GM03348 (cell line): ENCODE data around the gene TRIM31.
"Not testable (repeated sequence)": the region's sequence is repeated elsewhere in the genome, so short reads cannot be mapped to it uniquely, and the experiment has no call there.

Experiments used
- DNase-seq: peaks from one replicate; pipeline ENCODE4 v3.0.0; 2012; ENCODE audit warnings: low spot score

Gene TRIM31

GRCh38 chr6:30149858-30150550, 37.1 kb upstream of the TRIM31 start:
- DNase-seq: no peak

DNA sequence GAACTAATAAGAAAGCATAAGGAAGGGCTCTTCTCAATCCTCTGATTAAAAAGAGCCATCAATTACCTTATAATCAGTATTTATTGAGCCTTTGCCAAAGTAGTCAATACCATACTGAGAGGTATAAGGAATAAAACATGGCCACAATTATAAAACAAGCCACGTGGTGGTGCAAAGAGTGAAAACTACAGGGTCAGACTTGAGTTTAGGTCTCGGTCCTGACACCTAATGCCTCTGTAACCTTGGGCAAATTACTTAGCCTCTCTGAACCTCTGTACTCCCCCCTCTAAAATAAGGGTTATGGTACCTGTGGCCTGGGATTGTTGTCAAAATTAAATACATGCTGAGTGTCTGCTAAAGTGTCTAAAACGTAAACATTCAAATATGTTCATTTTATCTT, 36.3 kb upstream of the TRIM31 start:
- DNase-seq: no peak

DNA sequence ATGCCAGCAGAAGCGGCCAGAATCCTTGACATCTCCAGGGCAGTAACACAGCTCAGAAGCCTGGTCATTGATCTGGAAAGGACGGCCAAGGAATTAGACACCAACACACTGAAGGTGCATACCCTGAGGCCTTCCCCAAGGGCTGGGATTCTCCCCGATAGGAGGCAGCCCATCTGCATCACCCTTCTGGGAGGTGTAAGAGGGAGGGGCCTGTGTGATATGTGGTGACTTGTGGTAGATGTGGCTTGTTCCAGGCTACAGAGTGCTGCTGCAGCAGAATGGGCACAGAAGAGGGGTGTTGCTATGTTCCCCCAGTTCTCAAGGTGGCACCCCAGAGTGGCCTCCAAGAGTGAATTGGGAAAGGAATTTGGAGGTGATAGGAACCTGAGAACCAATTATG, 34.2 kb upstream of the TRIM31 start:
- no peak for DNase-seq

GRCh38 chr6:30145818-30146217, 32.9 kb upstream of the TRIM31 start:
- DNase-seq: no peak

- DNase-seq: no peak
Measured at GRCh38 chr6:30144811-30145210, 31.9 kb upstream of the TRIM31 start.

DNA sequence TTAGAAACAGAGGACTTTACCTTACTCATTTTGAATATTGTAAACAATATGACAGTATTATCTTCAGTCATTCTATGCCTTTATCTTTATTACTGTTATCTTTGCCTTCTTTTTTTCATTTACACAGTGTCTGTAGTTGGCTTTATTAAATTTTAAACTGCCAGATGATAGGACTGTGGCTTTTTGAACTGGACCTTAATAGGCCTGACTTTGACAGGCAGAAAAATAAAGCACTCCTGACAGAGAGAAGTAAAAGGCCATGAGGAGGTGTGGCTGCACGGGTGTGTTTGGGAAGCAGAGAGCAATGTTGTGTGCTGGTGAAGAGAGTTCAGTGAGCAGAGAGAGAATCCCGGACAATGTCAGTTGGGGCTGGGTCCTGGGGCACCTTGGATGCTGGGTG, 30.9 kb upstream of the TRIM31 start:
- no peak for DNase-seq

- DNase-seq: no peak
Measured at GRCh38 chr6:30142665-30143064, 29.8 kb upstream of the TRIM31 start.

DNA sequence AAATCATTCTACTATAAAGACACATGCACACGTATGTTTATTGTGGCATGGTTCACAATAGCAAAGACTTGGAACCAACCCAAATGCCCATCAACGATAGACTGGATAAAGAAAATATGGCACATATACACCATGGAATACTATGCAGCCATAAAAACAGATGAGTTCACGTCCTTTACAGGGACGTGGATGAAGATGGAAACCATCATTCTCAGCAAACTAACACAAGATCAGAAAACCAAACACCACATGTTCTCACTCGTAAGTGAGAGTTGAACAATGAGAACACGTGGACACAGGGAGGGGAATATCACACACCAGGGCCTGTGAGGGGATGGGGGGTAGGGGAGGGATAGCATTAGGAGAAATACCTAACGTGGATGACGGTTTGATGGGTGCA, 27.4 kb upstream of the TRIM31 start:
- not testable (repeated sequence) for DNase-seq

DNA sequence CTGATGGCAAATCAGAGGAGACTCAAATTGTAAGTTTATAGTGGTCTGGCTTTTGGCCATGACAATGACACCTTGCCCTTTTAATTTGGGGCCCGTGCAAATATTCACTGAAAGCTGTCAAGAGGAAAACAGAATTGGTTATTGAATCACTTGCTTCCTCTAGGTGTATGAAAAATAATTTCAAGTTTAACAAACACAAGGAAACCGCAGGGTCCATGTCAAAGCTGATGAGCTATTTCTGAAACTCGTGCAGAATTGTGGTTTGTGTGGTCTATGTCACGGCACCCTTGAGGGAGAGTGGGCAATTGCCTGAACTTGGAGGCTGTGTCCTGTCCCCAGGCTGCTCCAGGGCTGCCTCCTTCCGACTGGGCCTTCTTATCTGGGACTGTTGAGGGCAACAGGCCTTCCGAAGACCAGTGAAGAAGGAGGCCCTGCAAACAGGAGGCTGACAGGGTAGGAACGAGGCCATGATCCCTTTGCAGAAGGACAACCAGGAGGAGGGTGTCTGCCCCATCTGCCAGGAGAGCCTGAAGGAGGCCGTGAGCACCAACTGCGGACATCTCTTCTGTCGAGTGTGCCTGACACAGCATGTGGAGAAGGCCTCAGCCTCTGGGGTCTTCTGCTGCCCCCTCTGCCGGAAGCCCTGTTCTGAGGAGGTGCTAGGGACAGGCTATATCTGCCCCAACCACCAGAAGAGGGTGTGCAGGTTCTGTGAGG, 23.8 kb upstream of the TRIM31 start:
- DNase-seq: no peak

DNA sequence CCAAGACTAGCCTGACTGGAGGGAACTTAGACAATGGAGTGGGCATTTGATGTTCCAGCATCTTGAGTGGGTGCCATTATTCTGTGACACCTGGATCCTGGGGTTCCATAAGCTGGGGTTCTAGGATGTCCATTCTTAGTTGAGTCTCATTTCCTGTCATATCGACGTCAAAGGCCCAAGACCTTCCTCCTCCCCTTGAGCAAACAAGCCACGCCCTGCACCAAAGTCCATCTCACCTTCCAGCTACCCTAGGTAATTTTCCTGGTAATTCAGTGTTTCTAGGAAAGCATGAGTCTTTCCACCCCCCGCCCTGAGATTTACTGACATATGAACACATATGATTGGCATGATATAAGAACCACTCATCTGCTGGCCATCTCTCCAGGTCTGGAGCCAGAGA, 22.9 kb upstream of the TRIM31 start, which contains the start of gene TRIM40:
Gene TRIM40, plus strand, starts transcription at position 384 of the 400 bp plus-strand sequence. CDS start 897 bp downstream, outside the sequence.
- DNase-seq: no peak

- DNase-seq: no peak
Measured at GRCh38 chr6:30135147-30135546, 22.3 kb upstream of the TRIM31 start.

DNA sequence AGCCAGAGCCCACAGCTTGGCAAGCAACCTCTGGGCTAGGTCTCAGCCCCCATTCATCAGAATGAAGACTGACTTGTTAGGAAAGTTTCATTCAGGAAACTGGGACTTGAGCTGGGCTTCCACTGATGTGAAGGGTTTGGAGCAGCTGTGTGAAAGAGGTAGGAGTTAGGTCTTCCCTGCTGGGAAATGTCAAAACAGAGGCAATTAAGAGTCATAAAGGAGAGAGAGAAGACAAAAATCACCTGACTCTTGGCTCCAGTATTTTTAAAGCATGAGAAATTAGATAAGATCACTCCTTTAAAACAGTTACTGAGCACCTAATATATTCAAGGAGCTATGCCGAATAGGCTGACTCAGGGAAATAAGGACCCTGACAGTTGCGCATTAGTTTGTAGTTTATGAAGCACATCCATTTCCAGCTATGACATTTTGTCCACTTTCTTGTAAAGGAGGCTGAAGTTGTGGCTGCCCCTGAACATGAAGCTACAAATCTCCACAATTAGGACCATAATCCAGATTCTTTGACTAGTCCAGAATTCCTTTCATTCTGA, 19.1 kb upstream of the TRIM31 start:
- no peak for DNase-seq

- peak; percentile 89 for DNase-seq
Measured at GRCh38 chr6:30130887-30131862, 18.3 kb upstream of the TRIM31 start.

GRCh38 chr6:30130179-30130679, 17.3 kb upstream of the TRIM31 start:
- no peak for DNase-seq

DNA sequence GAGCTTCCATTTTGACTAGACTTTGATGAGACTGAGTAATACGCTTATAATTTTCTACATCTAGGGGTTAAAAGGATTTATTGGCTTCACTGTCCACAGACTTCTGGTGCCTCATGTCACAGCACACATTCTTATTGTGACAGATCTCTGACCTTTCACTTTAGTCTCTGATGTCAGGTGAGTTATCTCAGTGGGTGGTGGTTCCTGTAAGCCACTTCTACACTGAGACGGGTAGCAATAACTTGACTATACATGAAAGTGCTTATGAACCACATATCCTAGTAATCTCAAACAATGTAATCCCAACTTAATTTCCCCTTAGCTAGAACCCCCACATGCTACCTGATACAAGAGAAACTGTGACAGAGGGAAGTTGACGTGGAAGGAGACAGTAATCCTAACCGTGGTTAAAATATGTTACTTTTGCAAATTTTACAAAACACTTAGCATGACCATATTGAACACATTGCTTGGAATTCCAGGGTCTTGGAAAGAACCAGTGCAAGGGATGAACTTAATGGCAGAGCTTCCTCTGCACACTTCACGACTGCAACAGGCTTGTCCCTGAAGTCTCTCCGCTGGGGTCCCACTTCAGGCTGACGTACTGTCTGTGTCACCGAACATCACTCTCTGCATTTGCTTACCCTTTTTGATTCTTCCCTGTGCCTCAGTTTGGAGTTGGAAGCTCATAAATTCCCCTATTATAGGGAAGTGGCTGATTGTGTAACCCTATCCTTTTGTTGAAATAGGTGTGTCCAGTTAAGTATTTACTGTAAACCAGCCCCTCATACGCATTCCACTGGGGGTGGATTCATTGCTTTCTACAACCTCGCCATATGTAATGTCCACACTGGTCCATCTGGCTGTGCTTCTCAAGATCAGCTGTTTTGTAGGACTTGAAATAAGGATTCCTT, 16.6 kb upstream of the TRIM31 start:
- no peak for DNase-seq

- no peak for DNase-seq
Measured at GRCh38 chr6:30127238-30128093, 14.6 kb upstream of the TRIM31 start.

DNA sequence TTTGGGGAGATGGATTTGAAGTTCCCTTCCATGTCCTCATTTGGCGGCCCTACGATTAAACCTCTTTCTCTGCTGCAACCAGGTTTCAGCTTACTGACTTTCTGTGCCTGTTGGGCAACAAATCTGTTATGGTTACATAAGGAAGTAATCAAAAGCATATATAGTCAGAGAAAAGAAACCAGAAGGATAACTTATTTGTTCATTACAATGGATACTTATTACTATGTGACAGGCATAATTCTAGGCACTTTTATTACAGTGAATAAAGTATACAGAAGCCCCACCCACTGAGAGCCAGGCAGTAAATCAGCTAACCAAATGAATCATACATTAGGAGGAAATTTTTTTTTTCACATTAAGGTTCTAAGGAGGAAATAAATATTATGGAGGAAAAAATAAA, 9.6 kb upstream of the TRIM31 start:
- no peak for DNase-seq

GRCh38 chr6:30121446-30122366, 8.8 kb upstream of the TRIM31 start:
- DNase-seq: no peak

GRCh38 chr6:30118691-30119090, 5.8 kb upstream of the TRIM31 start:
- not testable (repeated sequence) for DNase-seq
